ENCODE measurements around the gene DLG3.

DNA sequence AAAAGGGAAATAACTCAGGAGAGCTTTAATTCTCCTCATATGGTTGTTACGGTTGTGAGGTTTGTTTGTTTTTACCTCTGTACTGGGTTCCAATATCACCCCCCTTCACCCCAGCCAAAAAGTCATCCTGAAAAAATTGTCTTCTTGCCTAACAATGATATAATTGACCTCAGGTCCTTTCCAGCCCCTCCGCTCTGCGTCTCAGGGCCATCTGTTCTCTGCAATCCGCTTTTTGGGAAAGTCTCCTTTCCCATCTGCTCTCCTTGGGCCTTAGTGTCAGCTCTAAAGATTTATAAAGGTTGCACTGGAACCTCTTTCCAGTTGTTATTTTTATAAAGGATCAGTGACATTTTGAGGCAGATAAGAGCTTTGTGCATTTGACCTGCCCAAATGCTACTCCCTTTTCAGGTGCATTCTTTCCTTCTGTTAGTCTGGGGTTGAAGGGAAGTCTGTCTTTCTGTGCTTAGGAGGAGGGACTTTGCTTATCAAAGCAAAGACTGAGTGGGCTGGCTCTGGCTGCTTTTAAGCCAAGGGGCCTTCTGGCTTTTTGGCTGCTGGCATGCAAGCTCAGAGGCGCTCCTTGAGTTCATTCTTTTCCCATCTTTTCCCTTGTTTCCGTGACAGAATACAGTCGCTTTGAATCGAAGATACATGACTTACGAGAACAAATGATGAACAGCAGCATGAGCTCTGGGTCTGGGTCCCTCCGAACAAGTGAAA lies 34.1 kb downstream of the DLG3 start:
- TF ChIP-seq, protein P1, sequence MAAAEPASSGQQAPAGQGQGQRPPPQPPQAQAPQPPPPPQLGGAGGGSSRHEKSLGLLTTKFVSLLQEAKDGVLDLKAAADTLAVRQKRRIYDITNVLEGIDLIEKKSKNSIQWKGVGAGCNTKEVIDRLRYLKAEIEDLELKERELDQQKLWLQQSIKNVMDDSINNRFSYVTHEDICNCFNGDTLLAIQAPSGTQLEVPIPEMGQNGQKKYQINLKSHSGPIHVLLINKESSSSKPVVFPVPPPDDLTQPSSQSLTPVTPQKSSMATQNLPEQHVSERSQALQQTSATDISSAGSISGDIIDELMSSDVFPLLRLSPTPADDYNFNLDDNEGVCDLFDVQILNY (CRISPR knock-in tag; IDR thresholded peaks at IDR 0.05): no peak
- TF ChIP-seq, protein P2, sequence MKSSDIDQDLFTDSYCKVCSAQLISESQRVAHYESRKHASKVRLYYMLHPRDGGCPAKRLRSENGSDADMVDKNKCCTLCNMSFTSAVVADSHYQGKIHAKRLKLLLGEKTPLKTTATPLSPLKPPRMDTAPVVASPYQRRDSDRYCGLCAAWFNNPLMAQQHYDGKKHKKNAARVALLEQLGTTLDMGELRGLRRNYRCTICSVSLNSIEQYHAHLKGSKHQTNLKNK (CRISPR knock-in tag; IDR thresholded peaks at IDR 0.05): no peak
- TF ChIP-seq, protein P3, sequence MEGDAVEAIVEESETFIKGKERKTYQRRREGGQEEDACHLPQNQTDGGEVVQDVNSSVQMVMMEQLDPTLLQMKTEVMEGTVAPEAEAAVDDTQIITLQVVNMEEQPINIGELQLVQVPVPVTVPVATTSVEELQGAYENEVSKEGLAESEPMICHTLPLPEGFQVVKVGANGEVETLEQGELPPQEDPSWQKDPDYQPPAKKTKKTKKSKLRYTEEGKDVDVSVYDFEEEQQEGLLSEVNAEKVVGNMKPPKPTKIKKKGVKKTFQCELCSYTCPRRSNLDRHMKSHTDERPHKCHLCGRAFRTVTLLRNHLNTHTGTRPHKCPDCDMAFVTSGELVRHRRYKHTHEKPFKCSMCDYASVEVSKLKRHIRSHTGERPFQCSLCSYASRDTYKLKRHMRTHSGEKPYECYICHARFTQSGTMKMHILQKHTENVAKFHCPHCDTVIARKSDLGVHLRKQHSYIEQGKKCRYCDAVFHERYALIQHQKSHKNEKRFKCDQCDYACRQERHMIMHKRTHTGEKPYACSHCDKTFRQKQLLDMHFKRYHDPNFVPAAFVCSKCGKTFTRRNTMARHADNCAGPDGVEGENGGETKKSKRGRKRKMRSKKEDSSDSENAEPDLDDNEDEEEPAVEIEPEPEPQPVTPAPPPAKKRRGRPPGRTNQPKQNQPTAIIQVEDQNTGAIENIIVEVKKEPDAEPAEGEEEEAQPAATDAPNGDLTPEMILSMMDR (IDR thresholded peaks at IDR 0.05): no peak
- no peak for TF ChIP-seq FOXJ3 (CRISPR knock-in tag; IDR thresholded peaks at IDR 0.05; ENCODE audit: borderline replicate concordance)
- TF ChIP-seq ZNF512 (CRISPR knock-in tag; IDR thresholded peaks at IDR 0.05; ENCODE audit: borderline replicate concordance): no peak
- TF ChIP-seq E2F1 (CRISPR knock-in tag; IDR thresholded peaks at IDR 0.05): no peak
- TF ChIP-seq ATF3 (CRISPR knock-in tag; conservative IDR thresholded peaks at IDR 0.05): no peak
- TF ChIP-seq ATF1 (CRISPR knock-in tag; IDR thresholded peaks at IDR 0.05): no peak
- TF ChIP-seq, protein P4, sequence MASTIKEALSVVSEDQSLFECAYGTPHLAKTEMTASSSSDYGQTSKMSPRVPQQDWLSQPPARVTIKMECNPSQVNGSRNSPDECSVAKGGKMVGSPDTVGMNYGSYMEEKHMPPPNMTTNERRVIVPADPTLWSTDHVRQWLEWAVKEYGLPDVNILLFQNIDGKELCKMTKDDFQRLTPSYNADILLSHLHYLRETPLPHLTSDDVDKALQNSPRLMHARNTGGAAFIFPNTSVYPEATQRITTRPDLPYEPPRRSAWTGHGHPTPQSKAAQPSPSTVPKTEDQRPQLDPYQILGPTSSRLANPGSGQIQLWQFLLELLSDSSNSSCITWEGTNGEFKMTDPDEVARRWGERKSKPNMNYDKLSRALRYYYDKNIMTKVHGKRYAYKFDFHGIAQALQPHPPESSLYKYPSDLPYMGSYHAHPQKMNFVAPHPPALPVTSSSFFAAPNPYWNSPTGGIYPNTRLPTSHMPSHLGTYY (CRISPR knock-in tag; IDR thresholded peaks at IDR 0.05): no peak

Data from WTC11 (cell line).